Bronchial epithelial cell (primary cell): Measurements from ENCODE around the gene EFCAB6. TPM values are rescaled to one million over a fixed set of nuclear protein-coding genes. Genes with fewer than 3 reads are reported as not detected.

Experiments used
- DNase-seq: peaks from one replicate; pipeline ENCODE4 v3.0.0-alpha.2; 2010; ENCODE audit warnings: low read depth
- FAIRE-seq: peaks from 2 replicates; lab custom pipeline; 2011; peaks lifted over from hg19 to GRCh38; lab: Jason Lieb, UNC
- H3K27me3 ChIP-seq: 2 replicates; pipeline ENCODE4 v1.5.1; 2011; ENCODE audit warnings: low read length; ENCODE audit not compliant: control insufficient read depth, insufficient read depth
- H3K36me3 ChIP-seq: 2 replicates; pipeline ENCODE4 v1.5.1; 2011; ENCODE audit warnings: low read length; ENCODE audit not compliant: control insufficient read depth, insufficient read depth
- H3K4me3 ChIP-seq: 2 replicates; pipeline ENCODE4 v1.5.1; 2011; ENCODE audit warnings: mild to moderate bottlenecking, low read depth, low read length, control low read depth
- total RNA-seq: library from RNA; depleted of rRNA; stranded (reverse); fragments of >200 nt; gene quantifications from 2 replicates; pipeline ENCODE4 v1.2.1, GENCODE V29; 2014
- TF ChIP-seq, protein P1 (sequence below): IDR thresholded peaks from 2 replicates; pipeline ENCODE4 v1.5.1; 2011; ENCODE audit warnings: mild to moderate bottlenecking, moderate library complexity, low read length, control low read depth, inconsistent platforms; ENCODE audit not compliant: insufficient read depth, severe bottlenecking

Gene EFCAB6
- total RNA-seq, 1 donor from 2014 or later = 0.26 TPM

DNA sequence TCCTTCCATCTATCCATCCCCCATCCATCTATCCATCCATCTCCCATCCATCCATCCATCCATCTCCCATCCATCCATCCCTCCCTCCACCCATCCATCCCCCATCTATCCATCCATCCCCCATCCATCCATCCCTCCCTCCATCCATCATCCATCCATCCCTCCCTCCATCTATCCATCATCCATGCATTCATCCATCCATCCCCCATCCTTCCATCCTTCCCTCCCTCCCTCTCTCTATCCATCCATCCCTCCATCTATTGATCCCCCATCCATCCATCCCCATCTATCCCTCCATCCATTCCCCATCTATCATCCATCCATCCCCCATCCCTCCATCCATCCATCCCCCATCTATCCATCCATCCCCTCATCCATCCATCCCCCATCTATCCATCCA lies 303.6 kb downstream of the EFCAB6 start:
- no peaks in the 10 kb centered on the region for H3K27me3 ChIP-seq
- TF ChIP-seq, protein P1, sequence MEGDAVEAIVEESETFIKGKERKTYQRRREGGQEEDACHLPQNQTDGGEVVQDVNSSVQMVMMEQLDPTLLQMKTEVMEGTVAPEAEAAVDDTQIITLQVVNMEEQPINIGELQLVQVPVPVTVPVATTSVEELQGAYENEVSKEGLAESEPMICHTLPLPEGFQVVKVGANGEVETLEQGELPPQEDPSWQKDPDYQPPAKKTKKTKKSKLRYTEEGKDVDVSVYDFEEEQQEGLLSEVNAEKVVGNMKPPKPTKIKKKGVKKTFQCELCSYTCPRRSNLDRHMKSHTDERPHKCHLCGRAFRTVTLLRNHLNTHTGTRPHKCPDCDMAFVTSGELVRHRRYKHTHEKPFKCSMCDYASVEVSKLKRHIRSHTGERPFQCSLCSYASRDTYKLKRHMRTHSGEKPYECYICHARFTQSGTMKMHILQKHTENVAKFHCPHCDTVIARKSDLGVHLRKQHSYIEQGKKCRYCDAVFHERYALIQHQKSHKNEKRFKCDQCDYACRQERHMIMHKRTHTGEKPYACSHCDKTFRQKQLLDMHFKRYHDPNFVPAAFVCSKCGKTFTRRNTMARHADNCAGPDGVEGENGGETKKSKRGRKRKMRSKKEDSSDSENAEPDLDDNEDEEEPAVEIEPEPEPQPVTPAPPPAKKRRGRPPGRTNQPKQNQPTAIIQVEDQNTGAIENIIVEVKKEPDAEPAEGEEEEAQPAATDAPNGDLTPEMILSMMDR = no peak
- H3K4me3 ChIP-seq = no peak overlapping the region
- no peaks in the 10 kb centered on the region for H3K36me3 ChIP-seq
- no peak for FAIRE-seq
- no peak for DNase-seq

GRCh38 chr22:43507235-43507634 lies 304.9 kb downstream of the EFCAB6 start:
- FAIRE-seq (no peak), DNase-seq (no peak)
- TF ChIP-seq, protein P1 = no peak
- no peaks in the 10 kb centered on the region for H3K36me3 ChIP-seq
- no peaks in the 10 kb centered on the region for H3K27me3 ChIP-seq
- no peak overlapping the region for H3K4me3 ChIP-seq

DNA sequence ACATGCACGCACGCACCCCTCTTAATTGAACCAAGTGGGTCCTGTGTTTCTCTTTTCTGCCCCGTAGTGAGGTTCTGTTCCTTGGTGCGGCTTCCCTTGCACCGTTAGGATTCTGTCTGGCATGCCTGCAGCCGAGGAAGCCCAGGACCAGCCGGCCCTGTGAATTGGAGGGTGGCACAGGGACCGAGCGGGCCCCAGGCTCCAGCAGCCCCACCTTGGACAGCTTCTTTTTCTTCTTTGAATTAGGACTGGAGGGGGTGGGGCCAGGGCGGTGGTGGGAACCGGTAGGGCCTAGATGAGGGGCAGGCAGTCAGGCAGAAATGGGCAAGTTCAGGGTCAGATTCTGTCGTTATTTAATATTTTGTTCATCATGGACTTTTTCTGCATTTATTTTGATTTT lies 305.6 kb downstream of the EFCAB6 start:
- no peak for DNase-seq
- H3K4me3 ChIP-seq = no peak overlapping the region
- H3K27me3 ChIP-seq = no peaks in the 10 kb centered on the region
- TF ChIP-seq, protein P1 = no peak
- no peaks in the 10 kb centered on the region for H3K36me3 ChIP-seq
- no peak for FAIRE-seq

- DNase-seq (no peak), FAIRE-seq (no peak)
- H3K36me3 ChIP-seq = no peaks in the 10 kb centered on the region
- TF ChIP-seq, protein P1 = no peak
- no peak overlapping the region for H3K4me3 ChIP-seq
- H3K27me3 ChIP-seq = no peaks in the 10 kb centered on the region
Observed at GRCh38 chr22:43505896-43506295, 306.2 kb downstream of the EFCAB6 start.

GRCh38 chr22:43505423-43505822 lies 306.7 kb downstream of the EFCAB6 start:
- FAIRE-seq (no peak), DNase-seq (no peak)
- no peaks in the 10 kb centered on the region for H3K27me3 ChIP-seq
- H3K4me3 ChIP-seq = no peak overlapping the region
- TF ChIP-seq, protein P1 = no peak
- H3K36me3 ChIP-seq = no peaks in the 10 kb centered on the region

- no peaks in the 10 kb centered on the region for H3K36me3 ChIP-seq
- no peak overlapping the region for H3K4me3 ChIP-seq
- FAIRE-seq (peak; percentile 72), DNase-seq (no peak)
- TF ChIP-seq, protein P1 = no peak
- no peaks in the 10 kb centered on the region for H3K27me3 ChIP-seq
Observed at GRCh38 chr22:43504666-43505261, 307.3 kb downstream of the EFCAB6 start.
